ACC112 (cell line): Measurements from ENCODE around the gene CACNA2D1.

Experiments
- H2AFZ ChIP-seq: fragments of 200-600 bp; sonication (generic); one replicate; pipeline ENCODE4 v1.6.0; 2017; ENCODE audit warnings: antibody characterized with exemption, low read length; ENCODE audit not compliant: unreplicated experiment
- H3K27ac ChIP-seq: fragments of 200-600 bp; sonication (generic); 2 replicates; pipeline ENCODE4 v1.5.1; 2014; ENCODE audit warnings: low read depth, mild to moderate bottlenecking, antibody characterized with exemption, low read length, moderate library complexity
- H3K27me3 ChIP-seq: fragments of 200-600 bp; sonication (generic); 2 replicates; pipeline ENCODE4 v1.6.1; 2014; ENCODE audit warnings: mild to moderate bottlenecking, antibody characterized with exemption, low read length, moderate library complexity, mixed read lengths; ENCODE audit not compliant: insufficient read depth
- H3K36me3 ChIP-seq: fragments of 200-600 bp; sonication (generic); 2 replicates; pipeline ENCODE4 v1.6.1; 2016; ENCODE audit warnings: mild to moderate bottlenecking, antibody characterized with exemption, low read length, moderate library complexity, mixed read lengths; ENCODE audit not compliant: insufficient read depth
- H3K4me1 ChIP-seq: fragments of 200-600 bp; sonication (generic); one replicate; pipeline ENCODE4 v1.6.1; 2016; ENCODE audit warnings: low read length, mixed read lengths; ENCODE audit not compliant: insufficient read depth, unreplicated experiment, control insufficient read depth
- H3K4me3 ChIP-seq: fragments of 200-600 bp; sonication (generic); 2 replicates; pipeline ENCODE4 v1.5.1; 2014; ENCODE audit warnings: mild to moderate bottlenecking, low read depth, low read length
- H3K79me2 ChIP-seq: fragments of 200-600 bp; sonication (generic); one replicate; pipeline ENCODE4 v1.6.0; 2016; ENCODE audit warnings: low read length; ENCODE audit not compliant: control insufficient read depth, unreplicated experiment, insufficient read depth

The CACNA2D1 gene

GRCh38 chr7:82056282-82056681 lies 387.3 kb downstream of the CACNA2D1 start:
- H2AFZ ChIP-seq, result no peak overlapping the region
- no peak overlapping the region for H3K27ac ChIP-seq
- H3K36me3 ChIP-seq, result 0 out of 2 replicates have a peak, but pooled peaks cover 7% of the 10 kb centered on the region
- no peaks in the 10 kb centered on the region for H3K4me1 ChIP-seq
- no peaks in the 10 kb centered on the region for H3K79me2 ChIP-seq
- H3K27me3 ChIP-seq, result no peaks in the 10 kb centered on the region
- H3K4me3 ChIP-seq, result no peak overlapping the region

GRCh38 chr7:82054544-82054943 lies 389.0 kb downstream of the CACNA2D1 start:
- Histone ChIP-seq H3K4me3 (no peak overlapping the region), H3K27ac (no peak overlapping the region), H3K27me3 (no peaks in the 10 kb centered on the region), H2AFZ (no peak overlapping the region), H3K36me3 (0 out of 2 replicates have a peak, but pooled peaks cover 7% of the 10 kb centered on the region), H3K79me2 (no peaks in the 10 kb centered on the region), H3K4me1 (peaks cover 17% of the 10 kb centered on the region)

- H3K79me2 ChIP-seq, result no peaks in the 10 kb centered on the region
- no peak overlapping the region for H3K4me3 ChIP-seq
- H2AFZ ChIP-seq, result no peak overlapping the region
- H3K4me1 ChIP-seq, result peaks cover 24% of the 10 kb centered on the region
- no peak overlapping the region for H3K27ac ChIP-seq
- H3K36me3 ChIP-seq, result 0 out of 2 replicates have a peak, but pooled peaks cover 7% of the 10 kb centered on the region
- H3K27me3 ChIP-seq, result no peaks in the 10 kb centered on the region
Observed at GRCh38 chr7:82053453-82054032, 390.0 kb downstream of the CACNA2D1 start.

GRCh38 chr7:82051601-82052000 lies 392.0 kb downstream of the CACNA2D1 start:
- Histone ChIP-seq H3K79me2 (no peaks in the 10 kb centered on the region), H3K27me3 (no peaks in the 10 kb centered on the region), H3K27ac (no peak overlapping the region), H3K4me3 (no peak overlapping the region), H3K4me1 (peaks cover 24% of the 10 kb centered on the region), H3K36me3 (no peaks in the 10 kb centered on the region), H2AFZ (no peak overlapping the region)

GRCh38 chr7:82050792-82051191 lies 392.8 kb downstream of the CACNA2D1 start:
- Histone ChIP-seq H3K79me2 (no peaks in the 10 kb centered on the region), H3K4me3 (peak overlapping the region; percentile 5; the same call in 1 of the 2 replicates), H3K36me3 (no peaks in the 10 kb centered on the region), H3K27me3 (no peaks in the 10 kb centered on the region), H2AFZ (no peak overlapping the region), H3K27ac (peak overlapping the region; percentile 76), H3K4me1 (peaks cover 24% of the 10 kb centered on the region)

- Histone ChIP-seq H3K4me3 (peak overlapping the region; percentile 8; the same call in 1 of the 2 replicates), H3K79me2 (no peaks in the 10 kb centered on the region), H3K36me3 (no peaks in the 10 kb centered on the region), H3K27me3 (no peaks in the 10 kb centered on the region), H2AFZ (no peak overlapping the region), H3K27ac (peak overlapping the region; percentile 76), H3K4me1 (peaks cover 24% of the 10 kb centered on the region)
Observed at GRCh38 chr7:82049891-82050533, 393.6 kb downstream of the CACNA2D1 start.

GRCh38 chr7:82049442-82049841 lies 394.1 kb downstream of the CACNA2D1 start:
- peak overlapping the region; percentile 8; the same call in 1 of the 2 replicates for H3K4me3 ChIP-seq
- no peak overlapping the region for H2AFZ ChIP-seq
- no peaks in the 10 kb centered on the region for H3K79me2 ChIP-seq
- no peaks in the 10 kb centered on the region for H3K27me3 ChIP-seq
- no peaks in the 10 kb centered on the region for H3K36me3 ChIP-seq
- peaks cover 24% of the 10 kb centered on the region for H3K4me1 ChIP-seq
- peak overlapping the region; percentile 76 for H3K27ac ChIP-seq

GRCh38 chr7:82044497-82045080 lies 399.0 kb downstream of the CACNA2D1 start:
- no peak overlapping the region for H3K27ac ChIP-seq

GRCh38 chr7:82039621-82040020 lies 404.0 kb downstream of the CACNA2D1 start:
- Histone ChIP-seq H2AFZ (no peak overlapping the region), H3K36me3 (no peaks in the 10 kb centered on the region), H3K4me1 (peaks cover 56% of the 10 kb centered on the region), H3K4me3 (no peak overlapping the region), H3K27me3 (no peaks in the 10 kb centered on the region), H3K79me2 (no peaks in the 10 kb centered on the region), H3K27ac (peak overlapping the region; percentile 22; the same call in 1 of the 2 replicates)

More at GRCh38 chr7:82044497-82045080, 399.0 kb downstream of the CACNA2D1 start:
- H3K79me2 ChIP-seq, result no peaks in the 10 kb centered on the region
- H3K36me3 ChIP-seq, result no peaks in the 10 kb centered on the region
- no peak overlapping the region for H3K4me3 ChIP-seq
- peaks cover 21% of the 10 kb centered on the region for H3K4me1 ChIP-seq
- no peak overlapping the region for H2AFZ ChIP-seq
- no peaks in the 10 kb centered on the region for H3K27me3 ChIP-seq

GRCh38 chr7:82036146-82036886 lies 407.3 kb downstream of the CACNA2D1 start:
- Histone ChIP-seq H3K27me3 (no peaks in the 10 kb centered on the region), H3K36me3 (no peaks in the 10 kb centered on the region), H3K4me3 (peak overlapping the region; percentile 26; the same call in 1 of the 2 replicates), H3K27ac (peak overlapping the region; percentile 76), H2AFZ (peak overlapping the region; percentile 23), H3K4me1 (peaks cover 52% of the 10 kb centered on the region), H3K79me2 (no peaks in the 10 kb centered on the region)
